ENCODE results near the gene SIAH3.

Gene SIAH3

DNA sequence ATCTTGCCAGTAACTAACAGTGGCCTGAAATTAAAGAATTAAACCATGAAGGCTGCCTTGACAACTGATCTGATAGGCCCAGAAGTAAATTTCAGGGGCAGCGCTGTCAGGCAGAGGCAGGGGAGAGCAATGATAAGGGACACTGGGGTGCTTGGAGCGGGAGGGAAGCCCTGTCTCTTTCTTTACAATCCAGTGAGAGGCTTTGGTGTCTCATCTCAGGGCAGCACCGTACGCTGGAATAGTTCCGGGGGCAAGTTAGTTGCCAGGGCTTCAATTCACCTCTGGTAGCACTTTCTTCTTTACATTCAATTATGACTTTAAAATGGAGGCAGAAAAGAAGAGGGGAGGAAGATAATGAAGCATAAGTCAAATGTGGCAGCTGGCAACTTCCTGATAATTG is 74.8 kb downstream of the SIAH3 start:
- TF ChIP-seq RARB (CRISPR knock-in tag; IDR thresholded peaks at IDR 0.05) (no peak), OSR1 (CRISPR knock-in tag; IDR thresholded peaks at IDR 0.05) (no peak), ZC3H10 (CRISPR knock-in tag; IDR thresholded peaks at IDR 0.05) (no peak), GLIS3 (CRISPR knock-in tag; IDR thresholded peaks at IDR 0.05) (no peak), CREB5 (CRISPR knock-in tag; IDR thresholded peaks at IDR 0.05; ENCODE audit: low read depth) (no peak), TOX (CRISPR knock-in tag; IDR thresholded peaks at IDR 0.05; ENCODE audit: borderline replicate concordance) (no peak), CSRNP3 (CRISPR knock-in tag; IDR thresholded peaks at IDR 0.05) (no peak), PPARA (CRISPR knock-in tag; IDR thresholded peaks at IDR 0.05; ENCODE audit: borderline replicate concordance) (no peak), ARNTL (CRISPR knock-in tag; IDR thresholded peaks at IDR 0.05; ENCODE audit: borderline replicate concordance, low read depth) (no peak), ZFP30 (CRISPR knock-in tag; IDR thresholded peaks at IDR 0.05) (no peak), ZNF70 (CRISPR knock-in tag; IDR thresholded peaks at IDR 0.05) (no peak), TCF4 (CRISPR knock-in tag; IDR thresholded peaks at IDR 0.05; ENCODE audit: borderline replicate concordance) (no peak)
- TF ChIP-seq, protein P1, sequence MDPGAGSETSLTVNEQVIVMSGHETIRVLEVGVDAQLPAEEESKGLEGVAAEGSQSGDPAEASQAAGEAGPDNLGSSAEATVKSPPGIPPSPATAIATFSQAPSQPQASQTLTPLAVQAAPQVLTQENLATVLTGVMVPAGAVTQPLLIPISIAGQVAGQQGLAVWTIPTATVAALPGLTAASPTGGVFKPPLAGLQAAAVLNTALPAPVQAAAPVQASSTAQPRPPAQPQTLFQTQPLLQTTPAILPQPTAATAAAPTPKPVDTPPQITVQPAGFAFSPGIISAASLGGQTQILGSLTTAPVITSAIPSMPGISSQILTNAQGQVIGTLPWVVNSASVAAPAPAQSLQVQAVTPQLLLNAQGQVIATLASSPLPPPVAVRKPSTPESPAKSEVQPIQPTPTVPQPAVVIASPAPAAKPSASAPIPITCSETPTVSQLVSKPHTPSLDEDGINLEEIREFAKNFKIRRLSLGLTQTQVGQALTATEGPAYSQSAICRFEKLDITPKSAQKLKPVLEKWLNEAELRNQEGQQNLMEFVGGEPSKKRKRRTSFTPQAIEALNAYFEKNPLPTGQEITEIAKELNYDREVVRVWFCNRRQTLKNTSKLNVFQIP (CRISPR knock-in tag; IDR thresholded peaks at IDR 0.05; ENCODE audit: borderline replicate concordance, low read depth): no peak
- TF ChIP-seq, protein P2, sequence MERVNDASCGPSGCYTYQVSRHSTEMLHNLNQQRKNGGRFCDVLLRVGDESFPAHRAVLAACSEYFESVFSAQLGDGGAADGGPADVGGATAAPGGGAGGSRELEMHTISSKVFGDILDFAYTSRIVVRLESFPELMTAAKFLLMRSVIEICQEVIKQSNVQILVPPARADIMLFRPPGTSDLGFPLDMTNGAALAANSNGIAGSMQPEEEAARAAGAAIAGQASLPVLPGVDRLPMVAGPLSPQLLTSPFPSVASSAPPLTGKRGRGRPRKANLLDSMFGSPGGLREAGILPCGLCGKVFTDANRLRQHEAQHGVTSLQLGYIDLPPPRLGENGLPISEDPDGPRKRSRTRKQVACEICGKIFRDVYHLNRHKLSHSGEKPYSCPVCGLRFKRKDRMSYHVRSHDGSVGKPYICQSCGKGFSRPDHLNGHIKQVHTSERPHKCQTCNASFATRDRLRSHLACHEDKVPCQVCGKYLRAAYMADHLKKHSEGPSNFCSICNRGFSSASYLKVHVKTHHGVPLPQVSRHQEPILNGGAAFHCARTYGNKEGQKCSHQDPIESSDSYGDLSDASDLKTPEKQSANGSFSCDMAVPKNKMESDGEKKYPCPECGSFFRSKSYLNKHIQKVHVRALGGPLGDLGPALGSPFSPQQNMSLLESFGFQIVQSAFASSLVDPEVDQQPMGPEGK (CRISPR knock-in tag; IDR thresholded peaks at IDR 0.05; ENCODE audit: borderline replicate concordance): no peak
- TF ChIP-seq, protein P3, sequence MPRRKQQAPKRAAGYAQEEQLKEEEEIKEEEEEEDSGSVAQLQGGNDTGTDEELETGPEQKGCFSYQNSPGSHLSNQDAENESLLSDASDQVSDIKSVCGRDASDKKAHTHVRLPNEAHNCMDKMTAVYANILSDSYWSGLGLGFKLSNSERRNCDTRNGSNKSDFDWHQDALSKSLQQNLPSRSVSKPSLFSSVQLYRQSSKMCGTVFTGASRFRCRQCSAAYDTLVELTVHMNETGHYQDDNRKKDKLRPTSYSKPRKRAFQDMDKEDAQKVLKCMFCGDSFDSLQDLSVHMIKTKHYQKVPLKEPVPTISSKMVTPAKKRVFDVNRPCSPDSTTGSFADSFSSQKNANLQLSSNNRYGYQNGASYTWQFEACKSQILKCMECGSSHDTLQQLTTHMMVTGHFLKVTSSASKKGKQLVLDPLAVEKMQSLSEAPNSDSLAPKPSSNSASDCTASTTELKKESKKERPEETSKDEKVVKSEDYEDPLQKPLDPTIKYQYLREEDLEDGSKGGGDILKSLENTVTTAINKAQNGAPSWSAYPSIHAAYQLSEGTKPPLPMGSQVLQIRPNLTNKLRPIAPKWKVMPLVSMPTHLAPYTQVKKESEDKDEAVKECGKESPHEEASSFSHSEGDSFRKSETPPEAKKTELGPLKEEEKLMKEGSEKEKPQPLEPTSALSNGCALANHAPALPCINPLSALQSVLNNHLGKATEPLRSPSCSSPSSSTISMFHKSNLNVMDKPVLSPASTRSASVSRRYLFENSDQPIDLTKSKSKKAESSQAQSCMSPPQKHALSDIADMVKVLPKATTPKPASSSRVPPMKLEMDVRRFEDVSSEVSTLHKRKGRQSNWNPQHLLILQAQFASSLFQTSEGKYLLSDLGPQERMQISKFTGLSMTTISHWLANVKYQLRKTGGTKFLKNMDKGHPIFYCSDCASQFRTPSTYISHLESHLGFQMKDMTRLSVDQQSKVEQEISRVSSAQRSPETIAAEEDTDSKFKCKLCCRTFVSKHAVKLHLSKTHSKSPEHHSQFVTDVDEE (CRISPR knock-in tag; IDR thresholded peaks at IDR 0.05): no peak
- no peak for ATAC-seq

DNA sequence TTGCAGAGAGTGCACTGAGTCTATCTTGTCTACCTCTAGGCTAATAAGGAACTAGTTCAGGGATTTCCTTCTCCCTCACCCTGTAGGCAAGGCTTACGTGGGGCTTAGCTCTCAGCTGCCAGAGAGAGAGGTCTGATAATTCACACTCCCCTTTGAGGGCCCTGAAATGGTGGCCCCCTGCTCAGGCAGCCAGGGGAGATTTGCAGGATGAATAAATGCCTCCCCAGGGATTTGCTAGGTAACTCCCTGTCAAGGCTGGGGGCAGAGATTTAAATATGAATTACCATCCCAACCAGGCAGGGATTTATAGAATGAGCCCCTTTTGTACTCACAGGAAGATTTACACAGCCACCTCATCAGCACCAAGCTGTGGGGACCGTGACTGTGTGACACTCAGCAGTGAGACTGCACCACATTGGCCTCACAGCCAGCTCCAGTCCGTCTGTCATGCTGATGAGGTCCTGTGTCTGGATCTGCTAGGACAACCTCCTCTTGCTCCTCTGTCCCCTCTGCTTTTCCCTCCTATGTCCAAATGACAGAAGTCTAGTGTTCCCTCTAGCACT is 76.1 kb downstream of the SIAH3 start:
- no peak for TF ChIP-seq ZNF8 (CRISPR knock-in tag; IDR thresholded peaks at IDR 0.05)
- TF ChIP-seq CREB5 (CRISPR knock-in tag; IDR thresholded peaks at IDR 0.05; ENCODE audit: low read depth): no peak
- no peak for ATAC-seq

DNA sequence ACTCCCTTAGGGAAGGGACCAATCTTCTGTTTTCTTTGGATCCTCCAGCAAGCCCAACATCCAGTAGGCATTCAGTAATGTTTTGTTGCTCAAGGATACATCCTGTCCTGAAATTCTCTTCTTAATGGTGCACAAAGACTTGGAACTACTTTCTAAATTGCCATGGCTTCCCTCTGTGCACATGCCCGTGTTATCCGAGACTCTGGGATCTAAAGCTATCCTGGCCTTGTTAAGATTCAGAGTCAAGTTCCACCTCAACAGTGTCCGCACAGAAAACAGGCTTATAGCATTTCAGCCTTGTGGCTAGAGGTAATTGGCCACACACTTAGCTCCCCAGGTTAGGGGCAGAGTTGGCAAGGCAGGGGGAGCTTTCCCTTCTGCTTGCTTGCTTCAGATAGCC is 77.6 kb downstream of the SIAH3 start:
- ATAC-seq: no peak
- TF ChIP-seq SNAI2 (CRISPR knock-in tag; IDR thresholded peaks at IDR 0.05) (no peak), ISL1 (CRISPR knock-in tag; IDR thresholded peaks at IDR 0.05) (no peak), TCF4 (CRISPR knock-in tag; IDR thresholded peaks at IDR 0.05; ENCODE audit: borderline replicate concordance) (no peak), ZC3H10 (CRISPR knock-in tag; IDR thresholded peaks at IDR 0.05) (no peak), ZNF565 (CRISPR knock-in tag; conservative IDR thresholded peaks at IDR 0.05; ENCODE audit: low read depth) (no peak), ESRRG (CRISPR knock-in tag; IDR thresholded peaks at IDR 0.05) (no peak)
- TF ChIP-seq, protein P3 (CRISPR knock-in tag; IDR thresholded peaks at IDR 0.05): no peak
- TF ChIP-seq, protein P2 (CRISPR knock-in tag; IDR thresholded peaks at IDR 0.05; ENCODE audit: borderline replicate concordance): no peak
